ENCODE measurements around the gene NHSL2.

The NHSL2 gene

GRCh38 chrX:71941776-71942175 is 31.1 kb downstream of the NHSL2 start:
- DNase-seq (ENCODE audit: insufficient read length, low spot score) (no peak), FAIRE-seq (no peak)
- TF ChIP-seq CTCF (IDR thresholded peaks at IDR 0.05; ENCODE audit: insufficient read depth, missing control alignments), result no peak

DNA sequence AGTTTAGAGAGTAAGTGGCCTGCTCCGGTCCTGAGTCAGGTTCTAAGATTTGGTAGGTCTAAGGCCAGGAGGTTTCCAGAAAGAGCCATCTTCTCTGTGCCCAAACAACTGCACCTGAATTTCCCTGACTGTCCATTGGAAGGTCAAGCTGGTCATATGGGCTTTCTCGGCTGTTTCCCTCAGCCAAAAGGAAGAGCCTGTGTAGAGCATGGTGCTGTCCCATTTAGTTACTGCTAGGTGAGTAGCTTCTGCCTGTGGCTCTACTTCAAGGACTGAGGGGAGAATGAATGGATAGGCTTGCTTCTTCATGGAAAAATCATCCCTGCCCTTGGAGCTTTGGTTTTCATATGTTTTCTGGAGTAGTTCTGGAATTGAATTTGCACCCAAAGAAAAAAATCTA is 33.7 kb downstream of the NHSL2 start:
- no peak for TF ChIP-seq CTCF (IDR thresholded peaks at IDR 0.05; ENCODE audit: insufficient read depth, missing control alignments)
- DNase-seq (ENCODE audit: insufficient read length, low spot score) (no peak), FAIRE-seq (no peak)

DNA sequence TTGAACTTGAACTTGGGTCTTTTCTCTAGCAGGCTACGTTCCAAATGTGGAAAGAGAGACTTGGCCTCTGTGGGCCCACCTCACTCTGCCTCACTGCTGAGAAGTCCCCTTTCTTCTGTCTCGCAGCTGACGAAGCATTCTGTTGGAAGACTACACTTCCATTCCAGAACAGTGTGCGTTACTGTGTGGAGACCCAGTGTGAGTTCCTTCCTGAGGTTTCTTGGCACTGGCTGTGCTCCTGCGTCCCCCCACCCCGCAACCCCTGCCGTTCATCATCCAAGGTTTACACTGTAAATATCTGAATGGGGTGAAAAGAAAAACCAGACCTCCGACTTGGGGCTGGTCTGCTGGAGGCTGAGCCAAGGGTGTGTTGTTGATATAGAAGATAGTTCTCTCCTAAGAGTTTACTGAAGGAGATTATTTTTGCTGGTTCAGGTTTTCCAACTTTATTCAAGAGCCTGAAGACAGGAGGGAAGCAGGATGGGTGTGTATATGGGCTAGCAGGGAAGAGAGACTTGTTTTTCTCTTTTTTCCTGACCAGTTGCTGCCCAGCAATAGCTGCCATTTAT is 34.7 kb downstream of the NHSL2 start:
- no peak for TF ChIP-seq CTCF (IDR thresholded peaks at IDR 0.05; ENCODE audit: insufficient read depth, missing control alignments)
- DNase-seq (ENCODE audit: insufficient read length, low spot score) (no peak), FAIRE-seq (no peak)

DNA sequence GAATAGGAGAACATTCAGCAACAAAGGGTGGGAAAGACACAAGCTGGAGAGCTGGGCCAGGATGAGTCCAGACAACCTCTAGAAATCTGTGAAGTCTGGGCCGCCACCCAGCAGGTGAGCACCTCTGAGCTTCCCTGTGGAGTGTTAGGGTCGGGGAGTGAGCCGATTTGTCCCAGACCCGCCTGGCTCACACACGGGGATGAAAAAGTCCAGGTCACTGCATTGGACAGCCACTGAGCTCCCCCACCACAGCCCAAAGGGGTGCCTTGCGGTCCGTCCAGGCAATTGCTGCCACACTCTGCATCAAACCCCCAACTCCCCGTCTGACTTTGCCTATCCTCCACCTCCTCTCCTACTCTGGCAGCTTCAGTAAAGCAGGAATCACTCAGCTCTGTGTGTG is 38.7 kb downstream of the NHSL2 start:
- no peak for FAIRE-seq
- no peak for TF ChIP-seq CTCF (IDR thresholded peaks at IDR 0.05; ENCODE audit: insufficient read depth, missing control alignments)
- no peak for DNase-seq (ENCODE audit: insufficient read length, low spot score)

- DNase-seq (ENCODE audit: insufficient read length, low spot score), result no peak
- no peak for FAIRE-seq
- TF ChIP-seq CTCF (IDR thresholded peaks at IDR 0.05; ENCODE audit: insufficient read depth, missing control alignments), result no peak
Observed at GRCh38 chrX:71949844-71950445, 39.3 kb downstream of the NHSL2 start.

DNA sequence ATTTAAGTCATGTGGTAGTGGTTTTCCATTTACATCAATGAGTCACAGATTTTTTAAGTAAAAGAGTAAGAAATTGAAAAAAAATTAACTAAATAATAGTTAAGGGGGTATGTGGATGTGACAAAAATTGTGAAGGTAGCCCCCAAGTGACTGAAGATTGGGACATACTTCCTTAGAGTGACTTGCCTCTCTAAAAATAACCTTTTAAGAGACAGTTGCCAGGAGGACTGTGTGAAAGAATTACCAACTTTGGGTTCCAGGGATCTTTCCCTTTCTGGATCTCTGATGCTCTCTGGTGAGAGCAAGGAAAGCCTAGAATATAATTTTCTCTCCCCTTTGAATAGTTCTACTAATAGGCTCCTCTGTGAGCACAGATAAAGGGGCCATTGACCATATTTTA is 42.7 kb downstream of the NHSL2 start:
- FAIRE-seq, result no peak
- DNase-seq (ENCODE audit: insufficient read length, low spot score), result no peak
- no peak for TF ChIP-seq CTCF (IDR thresholded peaks at IDR 0.05; ENCODE audit: insufficient read depth, missing control alignments)

DNA sequence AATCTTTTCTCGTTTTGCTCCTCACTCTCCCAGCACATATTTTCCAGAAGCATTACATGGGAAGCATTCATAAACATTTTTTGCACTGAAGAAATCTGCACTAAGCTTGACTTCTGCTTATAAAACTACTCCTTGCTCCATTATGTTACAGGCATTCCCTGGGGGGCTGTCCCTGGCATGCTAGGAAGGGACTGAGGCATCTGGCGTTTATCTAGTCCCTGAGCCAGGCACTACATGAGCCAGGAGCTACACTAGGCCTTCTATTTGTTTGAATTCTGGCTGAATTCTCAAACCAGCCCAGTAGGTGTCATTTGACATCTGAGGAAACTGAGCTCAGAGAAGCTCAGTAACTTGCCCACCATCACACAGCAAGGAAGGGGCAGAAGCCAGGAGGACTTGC is 43.3 kb downstream of the NHSL2 start:
- TF ChIP-seq CTCF (IDR thresholded peaks at IDR 0.05; ENCODE audit: insufficient read depth, missing control alignments), result no peak
- no peak for DNase-seq (ENCODE audit: insufficient read length, low spot score)
- no peak for FAIRE-seq
